GM18511 (cell line): ENCODE measurements around the gene SETD3.

ENCODE experiments used
- ATAC-seq: cut with Tn5 transposase; IDR thresholded peaks from one replicate; pipeline ENCODE4 v1.9.1; 2021; ENCODE audit warnings: mild to moderate bottlenecking, moderate library complexity; ENCODE audit not compliant: unreplicated experiment

Gene SETD3

GRCh38 chr14:99479906-99480869, at the start of gene SETD3:
Gene SETD3, minus strand, starts transcription at chr14:99480859. Its CDS starts 15,054 bp downstream, at chr14:99465805.
- ATAC-seq, result peak; percentile 12

DNA sequence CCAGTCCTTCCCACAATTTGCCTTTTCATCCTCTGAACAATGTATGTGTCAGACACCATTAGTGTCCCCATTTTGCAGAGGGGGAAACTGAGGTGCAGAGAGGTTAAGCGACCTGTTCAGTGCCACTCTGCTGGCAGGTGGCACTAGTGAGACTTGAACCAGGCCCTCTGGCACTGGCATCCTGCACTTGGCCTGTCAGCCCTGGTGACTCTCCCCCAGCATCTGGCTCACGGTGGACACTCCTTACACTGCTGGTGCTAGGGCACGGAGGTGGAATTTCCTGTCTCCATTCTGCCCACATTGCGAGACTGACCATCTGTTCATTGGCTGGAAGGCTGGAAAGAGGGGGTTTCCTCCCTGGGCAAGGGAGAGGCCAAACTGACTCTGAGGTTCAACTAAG, 49.2 kb upstream of the SETD3 start:
- no peak for ATAC-seq

DNA sequence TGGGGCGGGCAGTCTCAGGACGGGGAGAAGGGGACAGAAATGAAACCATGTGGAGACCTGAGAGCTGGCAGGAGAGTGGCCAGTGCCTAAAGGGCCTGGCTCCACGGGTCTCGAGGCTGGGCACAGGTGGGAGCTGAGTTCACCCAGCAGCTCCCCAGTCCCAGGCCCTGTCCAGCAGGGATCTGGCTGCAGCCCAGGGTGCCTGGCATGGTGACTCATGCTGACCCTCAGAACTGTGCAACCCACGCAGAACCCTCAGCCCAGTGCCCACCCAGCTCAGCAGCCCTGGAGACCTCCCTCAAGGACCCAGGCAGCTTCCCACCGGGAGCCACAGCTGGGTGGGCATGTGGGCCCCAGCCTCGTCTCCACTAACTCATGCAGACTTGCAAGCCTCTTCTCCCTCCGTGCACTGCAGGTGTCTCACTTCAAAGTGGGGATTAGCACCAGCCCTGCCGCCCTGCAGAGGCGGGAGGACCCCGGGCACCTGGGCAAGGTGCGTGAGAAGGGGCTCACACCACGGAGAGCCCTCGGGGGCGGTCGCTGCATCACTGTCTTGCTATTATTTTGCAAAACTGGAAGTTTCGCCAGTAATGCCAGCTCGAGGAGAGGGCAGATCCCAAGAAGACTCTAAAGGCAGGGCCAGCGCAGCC, 46.9 kb upstream of the SETD3 start:
- no peak for ATAC-seq

GRCh38 chr14:99527026-99527425, 46.4 kb upstream of the SETD3 start:
- no peak for ATAC-seq

DNA sequence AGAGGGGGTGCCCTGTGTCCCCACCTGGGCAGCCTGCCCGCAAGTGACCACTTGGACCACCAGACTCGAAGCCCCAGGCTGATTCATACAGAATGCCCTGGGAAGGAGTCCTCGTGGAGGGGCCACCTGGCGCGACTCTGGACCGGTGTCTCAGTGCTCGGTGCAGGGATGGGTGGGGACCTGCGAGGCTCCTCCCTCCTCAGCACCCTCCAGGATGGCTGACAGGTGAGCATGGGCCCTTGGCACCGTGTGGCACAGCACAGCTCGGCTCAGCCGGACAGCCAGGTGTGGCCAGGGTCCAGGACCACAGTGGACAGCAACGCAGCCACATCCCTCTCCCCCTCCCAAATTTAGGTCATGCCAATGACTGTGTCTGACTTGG, 45.0 kb upstream of the SETD3 start:
- ATAC-seq, result no peak

GRCh38 chr14:99524804-99525698, 44.4 kb upstream of the SETD3 start:
- ATAC-seq, result no peak

GRCh38 chr14:99524091-99524661, 43.5 kb upstream of the SETD3 start:
- no peak for ATAC-seq

GRCh38 chr14:99523704-99524055, 43.0 kb upstream of the SETD3 start:
- no peak for ATAC-seq

- no peak for ATAC-seq
These were observed 42.5 kb upstream of the SETD3 start for GRCh38 chr14:99522934-99523703.

DNA sequence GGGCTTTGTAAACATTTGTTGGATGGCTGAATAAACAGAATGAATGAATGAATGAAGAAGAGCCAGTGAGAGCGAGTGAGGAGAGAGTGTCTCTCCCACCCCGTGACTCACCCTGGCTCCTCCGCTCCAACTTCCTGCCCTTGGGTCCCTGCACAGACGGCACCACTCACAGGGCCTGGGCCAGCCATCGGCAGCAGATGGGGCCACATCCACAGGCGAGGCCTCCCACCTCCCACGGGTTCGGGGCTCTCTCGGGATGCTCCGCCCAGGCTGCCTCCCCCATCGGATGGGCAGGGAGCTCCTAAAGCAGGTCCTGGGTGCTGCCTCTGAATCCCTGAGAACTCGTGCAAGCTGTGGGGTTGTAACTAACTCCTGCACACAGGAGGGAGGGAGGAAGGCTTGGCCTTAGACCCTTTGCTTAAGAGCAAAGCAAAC, 41.8 kb upstream of the SETD3 start:
- no peak for ATAC-seq

DNA sequence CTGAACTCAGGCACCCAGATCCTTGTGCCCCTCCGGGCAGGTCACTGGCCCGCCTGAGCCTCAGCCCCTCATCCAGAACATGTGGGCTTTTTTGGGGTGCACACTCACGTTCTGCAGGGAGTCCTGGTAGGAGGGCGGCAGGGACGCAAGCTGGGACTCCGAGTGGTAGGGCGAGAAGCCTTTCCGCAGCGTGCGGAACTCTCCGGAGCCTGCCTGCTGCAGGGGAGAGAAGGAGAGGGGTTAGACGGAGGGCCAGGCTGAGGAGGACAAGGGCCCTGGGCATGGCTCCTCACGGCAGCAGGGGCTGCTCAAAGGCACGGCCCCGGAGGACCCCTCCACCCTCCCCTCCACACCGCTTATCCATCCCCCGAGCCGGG, 41.4 kb upstream of the SETD3 start:
- ATAC-seq, result no peak

DNA sequence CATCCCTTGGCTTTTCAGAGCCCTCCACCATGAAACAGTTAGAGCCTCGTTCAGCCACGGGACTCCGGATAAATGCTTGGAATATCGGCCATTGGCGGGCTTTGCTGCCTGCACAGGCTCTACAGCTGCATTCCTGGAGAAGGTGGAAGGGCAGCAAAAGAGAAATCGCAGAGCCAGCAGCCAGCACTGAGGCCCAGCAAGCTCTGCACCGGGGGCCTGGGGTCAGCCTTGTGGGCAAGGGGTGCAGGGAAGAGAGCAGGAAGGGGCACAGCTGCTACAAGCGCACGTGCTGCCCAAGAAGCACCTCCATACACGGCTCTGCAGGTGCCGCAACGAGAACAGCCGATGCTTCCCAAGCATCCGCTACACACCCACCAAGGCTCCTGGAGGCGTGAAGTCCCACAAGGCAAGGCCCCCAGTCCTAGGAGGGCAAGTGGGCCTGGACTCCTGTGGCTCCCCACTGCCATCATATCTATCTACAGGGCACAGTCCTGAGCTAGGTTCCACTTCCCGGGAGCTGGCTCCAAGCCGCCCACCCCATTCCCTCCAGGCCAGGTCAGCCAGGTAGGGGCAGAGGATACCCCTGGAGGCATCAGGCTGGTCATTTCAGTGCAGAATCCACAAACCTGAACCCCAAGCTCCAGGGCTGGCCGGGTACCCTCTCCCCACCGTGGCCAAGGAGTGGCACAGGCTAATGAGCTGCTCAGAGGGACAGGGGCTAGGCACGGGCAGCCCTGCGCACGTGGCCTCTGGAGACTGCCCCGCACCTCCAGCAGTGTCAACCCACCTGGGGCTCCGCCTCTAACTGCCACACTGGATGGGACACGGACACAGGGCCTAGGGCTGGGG, 40.7 kb upstream of the SETD3 start:
- no peak for ATAC-seq

GRCh38 chr14:99520571-99521081, 40.0 kb upstream of the SETD3 start:
- ATAC-seq, result no peak

DNA sequence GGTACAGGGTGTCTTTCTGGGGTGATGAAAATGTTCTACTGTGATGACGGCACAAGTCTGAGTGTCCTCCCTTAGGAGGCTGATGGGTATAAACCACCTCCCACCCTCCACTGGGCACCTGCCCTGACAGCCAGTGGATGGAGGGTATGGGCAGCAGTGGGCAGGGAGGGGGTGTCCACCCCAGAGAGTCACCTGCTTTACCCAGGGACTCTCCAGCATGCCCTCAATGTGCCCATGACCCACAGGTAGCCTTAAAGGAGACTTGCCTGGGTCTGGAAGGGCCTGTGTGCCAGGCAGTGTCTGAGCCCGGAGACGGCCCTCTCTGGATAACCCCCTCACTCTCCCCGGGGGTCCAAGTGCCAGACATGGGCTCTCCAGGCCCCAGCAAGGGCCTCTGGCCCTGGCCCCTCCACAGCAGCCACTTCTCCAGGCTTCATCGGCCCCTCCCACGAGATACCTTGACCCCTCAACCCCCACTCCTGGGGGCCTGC, 39.3 kb upstream of the SETD3 start:
- no peak for ATAC-seq

GRCh38 chr14:99519347-99519881, 38.8 kb upstream of the SETD3 start:
- ATAC-seq, result no peak

DNA sequence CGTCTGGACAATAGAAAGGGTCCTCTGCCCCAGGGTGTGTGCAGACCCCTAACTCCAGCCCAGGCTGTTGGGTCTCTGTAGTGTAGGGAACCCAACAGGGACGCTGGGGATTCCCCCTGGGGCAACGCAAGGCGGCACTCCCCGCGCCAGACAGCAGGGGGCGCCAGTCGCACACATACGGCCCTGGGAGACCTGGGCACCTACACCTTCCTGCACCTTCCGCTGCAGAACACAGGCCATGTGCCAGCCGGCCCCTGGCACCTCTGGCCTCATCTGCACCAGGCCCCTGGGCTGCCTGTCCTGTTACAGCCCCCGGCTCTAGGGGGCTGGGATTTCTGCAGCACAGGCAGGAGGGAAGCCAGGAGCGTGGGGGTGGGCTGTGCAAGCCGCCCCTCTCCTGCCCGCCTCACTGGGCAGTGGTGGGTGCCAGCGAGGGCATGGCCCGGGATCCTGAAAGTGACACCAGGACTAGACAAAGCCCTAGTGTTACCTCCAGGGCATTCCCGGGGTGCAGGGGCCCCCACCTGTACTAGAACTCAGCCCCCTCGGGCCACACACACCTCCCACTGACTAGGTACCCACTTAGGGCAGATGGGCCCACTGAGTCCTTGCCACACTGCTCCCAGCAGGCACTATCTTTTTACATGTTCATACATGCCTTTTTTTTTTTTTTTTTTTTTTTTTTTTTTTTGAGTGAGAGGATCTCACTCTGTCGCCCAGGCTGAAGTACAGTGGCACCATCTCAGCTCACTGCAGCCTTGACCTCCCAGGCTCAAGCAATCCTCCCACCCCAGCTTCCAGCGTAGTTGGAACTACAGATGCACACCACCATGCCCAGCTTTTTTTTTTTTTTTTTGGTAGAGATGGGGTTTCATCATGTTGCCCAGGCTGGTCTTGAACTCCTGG, 38.0 kb upstream of the SETD3 start:
- peak; percentile 70 for ATAC-seq

DNA sequence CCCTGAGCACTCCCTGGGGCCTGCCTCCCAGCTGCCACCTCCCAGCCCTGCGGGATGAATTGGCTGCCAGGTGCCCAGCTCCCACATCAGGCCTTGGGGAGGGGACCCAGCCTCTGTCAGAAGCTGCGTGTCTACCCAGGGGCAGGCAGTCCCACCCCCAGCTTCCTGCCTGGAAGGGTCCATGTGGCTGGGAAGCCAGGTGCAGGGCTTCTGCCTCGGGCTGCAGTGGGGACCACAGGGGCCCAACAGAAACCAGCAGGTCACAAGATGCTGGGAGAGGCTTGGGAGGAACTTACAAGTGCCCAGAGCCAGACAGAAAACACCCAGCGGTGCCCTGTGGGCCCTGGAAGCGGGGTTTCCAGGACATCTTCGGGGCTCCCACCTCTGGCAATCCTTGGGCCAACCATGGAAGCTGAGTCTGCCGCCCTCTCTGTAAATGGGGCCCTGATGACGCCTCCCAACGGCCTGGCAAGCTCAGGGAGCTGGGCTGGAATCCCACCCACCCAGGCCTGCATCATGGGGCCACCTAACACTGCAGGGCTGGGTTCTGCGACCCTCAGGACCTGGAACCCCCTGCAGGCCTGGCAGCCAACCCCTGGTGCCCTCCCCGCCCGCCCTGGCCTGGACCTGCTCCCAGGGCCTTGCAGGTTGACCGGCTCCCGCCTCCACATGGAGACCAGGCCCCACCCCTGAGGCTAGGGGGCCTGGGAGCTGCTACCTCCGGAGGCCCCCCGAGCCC, 37.2 kb upstream of the SETD3 start:
- ATAC-seq, result no peak
